ENCODE results near the gene TTC39A.

The TTC39A gene

DNA sequence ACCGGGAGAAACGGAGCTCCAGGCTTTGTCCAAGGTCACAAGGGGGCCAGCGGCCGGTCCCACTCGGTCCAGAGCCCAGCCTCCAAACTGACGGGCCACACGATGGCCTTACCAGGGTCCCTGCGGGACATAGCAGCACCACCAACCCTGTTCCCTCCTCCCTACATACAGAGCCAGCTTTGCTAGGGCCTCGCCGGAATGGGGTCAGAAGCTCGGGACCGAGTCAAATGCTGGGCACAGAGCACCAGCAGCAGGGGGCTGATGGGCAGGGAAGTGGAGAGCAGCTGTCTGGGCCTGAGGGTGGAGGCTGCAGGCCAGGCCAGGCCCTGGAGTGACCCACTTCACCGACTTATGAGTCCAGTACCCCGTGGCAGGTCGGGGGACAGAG is 14.9 kb upstream of the TTC39A start:
- no peak for DNase-seq
- Mint-ChIP-seq H3K9me3 (no peaks in the 10 kb centered on the region), H3K36me3 (no peaks in the 10 kb centered on the region), H3K4me1 (no peaks in the 10 kb centered on the region), H3K27me3 (peaks cover 57% of the 10 kb centered on the region), H3K27ac (no peak overlapping the region), H3K4me3 (no peak overlapping the region)
- CTCF ChIA-PET = interaction anchor here (0.8 kb wide), 1 partner anchor 11 kb away, joined by 4 read pairs; no protein-coding TSS in a partner anchor

DNA sequence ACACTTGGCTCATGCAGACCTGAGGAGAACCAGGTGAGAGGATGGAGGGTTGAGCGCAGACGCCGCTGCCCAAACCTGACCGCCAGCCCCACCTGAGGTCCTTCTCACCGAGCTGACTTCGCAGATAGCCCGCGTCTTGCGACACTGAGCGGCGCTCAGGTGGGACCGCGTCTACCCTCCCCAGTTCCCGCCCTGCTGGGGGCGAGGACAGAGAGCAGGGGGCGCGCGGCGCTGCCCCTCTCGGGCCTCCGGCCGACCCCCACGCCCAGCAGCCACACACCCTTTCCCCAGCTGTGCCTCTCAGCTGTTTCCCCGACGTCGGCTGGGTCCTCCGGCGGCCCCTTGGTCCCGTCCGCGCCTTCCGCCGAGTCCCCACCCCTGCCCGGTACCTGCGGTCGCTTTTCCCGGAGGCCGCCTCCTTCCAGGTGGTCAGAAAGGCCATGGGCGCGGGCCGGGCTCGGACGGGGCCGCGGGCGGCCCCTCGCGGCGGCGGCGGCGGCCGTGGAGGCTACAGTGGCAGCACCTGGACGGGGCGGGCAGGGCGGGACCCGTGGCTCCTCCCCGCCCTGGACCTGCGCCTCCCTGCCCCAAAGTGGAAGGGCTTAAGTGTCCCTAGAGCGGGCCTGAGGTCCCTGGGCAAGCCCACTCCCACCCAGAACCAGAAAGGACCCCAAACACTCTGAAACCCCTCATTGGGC is 14.4 kb upstream of the TTC39A start:
- CTCF ChIA-PET = interaction anchor here (0.8 kb wide), 1 partner anchor 11 kb away, joined by 4 read pairs; no protein-coding TSS in a partner anchor
- Mint-ChIP-seq H3K36me3 (no peaks in the 10 kb centered on the region), H3K27ac (no peak overlapping the region), H3K4me1 (no peaks in the 10 kb centered on the region), H3K27me3 (peaks cover 60% of the 10 kb centered on the region), H3K4me3 (no peak overlapping the region), H3K9me3 (no peaks in the 10 kb centered on the region)
- DNase-seq = no peak

DNA sequence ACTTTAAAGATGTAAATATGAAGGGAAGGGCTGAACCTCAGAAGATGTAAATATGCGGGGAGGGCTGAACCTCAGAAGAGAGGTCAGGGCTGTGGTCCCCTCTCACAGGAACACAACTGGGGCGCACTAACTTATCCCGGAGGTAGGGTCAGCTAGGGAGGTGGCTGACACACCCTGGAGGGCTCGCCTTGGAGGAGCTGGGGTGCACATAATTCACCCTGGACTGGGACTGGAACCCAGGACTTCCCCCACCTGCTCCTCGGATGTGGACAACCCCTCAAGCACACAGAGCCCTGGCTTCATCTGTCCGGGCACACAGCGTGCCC is 13.9 kb upstream of the TTC39A start:
- peaks cover 60% of the 10 kb centered on the region for H3K27me3 Mint-ChIP-seq
- no peak overlapping the region for H3K27ac Mint-ChIP-seq
- H3K4me3 Mint-ChIP-seq = no peak overlapping the region
- H3K4me1 Mint-ChIP-seq = no peaks in the 10 kb centered on the region
- no peaks in the 10 kb centered on the region for H3K9me3 Mint-ChIP-seq
- no peaks in the 10 kb centered on the region for H3K36me3 Mint-ChIP-seq
- CTCF ChIA-PET = no interaction called here
- no peak for DNase-seq

DNA sequence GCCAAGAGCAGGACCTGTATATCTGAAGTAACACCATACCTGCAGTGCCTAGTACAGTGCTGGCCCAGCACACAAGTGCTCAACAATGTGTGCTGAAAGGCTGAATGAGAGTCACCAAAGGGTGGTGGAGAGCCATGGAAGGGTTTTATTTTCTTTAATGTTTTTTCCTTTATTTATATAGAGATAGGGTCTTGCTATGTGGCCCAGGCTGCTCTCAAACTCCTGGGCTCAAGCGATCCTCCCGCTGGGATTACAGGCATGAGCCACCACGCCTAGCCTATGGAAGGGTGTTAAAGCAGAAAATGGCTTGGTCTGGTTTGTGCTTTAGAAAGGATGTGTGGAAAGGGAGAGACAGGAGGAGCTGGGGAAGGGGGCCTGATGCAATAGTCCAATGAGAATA is 13.3 kb upstream of the TTC39A start:
- no peaks in the 10 kb centered on the region for H3K4me1 Mint-ChIP-seq
- peaks cover 64% of the 10 kb centered on the region for H3K27me3 Mint-ChIP-seq
- no peak for DNase-seq
- CTCF ChIA-PET = no interaction called here
- no peak overlapping the region for H3K4me3 Mint-ChIP-seq
- no peak overlapping the region for H3K27ac Mint-ChIP-seq
- no peaks in the 10 kb centered on the region for H3K9me3 Mint-ChIP-seq
- no peaks in the 10 kb centered on the region for H3K36me3 Mint-ChIP-seq

DNA sequence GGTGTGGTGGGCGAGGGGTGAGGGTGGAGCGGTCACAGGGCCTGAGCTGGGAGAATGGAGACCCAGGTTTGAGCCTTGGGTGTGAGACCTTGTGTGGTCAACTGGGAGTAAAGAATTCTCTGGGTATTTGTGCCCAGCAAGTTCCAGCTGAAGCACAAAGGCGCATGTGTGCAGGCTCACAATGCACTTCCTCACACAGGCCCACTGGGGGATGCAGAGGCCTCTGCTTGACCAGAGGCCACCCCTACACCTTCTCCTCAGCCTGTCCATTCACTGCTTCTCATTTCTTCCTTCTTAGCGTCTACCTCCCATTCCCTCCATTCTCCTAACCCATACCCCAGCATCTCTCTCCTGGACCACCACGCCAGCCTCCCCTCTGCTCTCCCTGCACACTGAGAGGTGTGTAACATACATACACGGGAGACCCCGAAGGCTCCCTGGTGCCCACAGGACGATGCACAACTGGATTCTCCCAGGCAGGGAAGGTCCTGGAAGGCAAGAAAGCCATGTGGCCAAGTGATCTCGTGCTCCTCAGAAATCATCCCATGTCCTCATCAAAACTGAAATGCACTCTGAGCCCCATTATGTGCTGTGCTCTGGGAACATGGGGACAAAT is 12.3 kb upstream of the TTC39A start:
- CTCF ChIA-PET = no interaction called here

DNA sequence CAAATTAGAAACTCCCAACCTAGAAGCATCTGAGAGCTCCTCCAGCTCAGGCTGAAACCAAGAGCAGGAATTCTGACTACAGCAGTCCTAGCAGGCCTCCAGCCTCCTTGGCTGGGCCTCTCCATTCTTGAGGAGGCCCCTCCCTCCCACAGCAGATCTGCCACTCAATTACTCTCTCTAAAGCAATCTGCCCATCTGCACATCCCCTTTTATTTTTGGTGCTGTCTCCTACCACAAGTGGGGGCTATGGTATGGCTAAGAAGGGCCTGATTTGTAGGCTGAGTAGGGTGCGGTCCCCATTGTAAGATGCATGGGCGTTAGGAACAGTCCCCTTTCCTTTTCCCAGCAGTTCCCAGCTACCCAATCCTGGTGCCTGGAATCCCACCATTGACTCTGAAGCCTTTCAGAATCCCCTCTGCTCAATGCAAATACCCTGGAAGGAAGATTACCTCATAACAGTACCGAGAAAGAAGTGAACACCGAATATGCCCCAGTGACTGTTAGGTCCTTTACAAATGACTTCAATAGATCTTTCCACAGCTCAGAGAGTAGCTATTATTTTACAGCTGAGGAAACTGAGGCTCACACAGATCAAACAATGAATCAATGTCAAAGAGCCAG is 11.6 kb upstream of the TTC39A start:
- Mint-ChIP-seq H3K27ac (no peak overlapping the region), H3K9me3 (no peaks in the 10 kb centered on the region), H3K27me3 (peaks cover 68% of the 10 kb centered on the region), H3K36me3 (no peaks in the 10 kb centered on the region), H3K4me1 (no peaks in the 10 kb centered on the region), H3K4me3 (no peak overlapping the region)
- DNase-seq = no peak
- CTCF ChIA-PET = interaction anchor here (1.1 kb wide), 1 partner anchor 193 kb away, joined by 3 read pairs; no protein-coding TSS in a partner anchor

More for the DNA sequence above, 12.3 kb upstream of the TTC39A start:
- H3K36me3 Mint-ChIP-seq = no peaks in the 10 kb centered on the region
- no peak overlapping the region for H3K27ac Mint-ChIP-seq
- no peak overlapping the region for H3K4me3 Mint-ChIP-seq
- no peaks in the 10 kb centered on the region for H3K9me3 Mint-ChIP-seq
- DNase-seq = no peak
- H3K27me3 Mint-ChIP-seq = peaks cover 68% of the 10 kb centered on the region
- no peaks in the 10 kb centered on the region for H3K4me1 Mint-ChIP-seq

DNA sequence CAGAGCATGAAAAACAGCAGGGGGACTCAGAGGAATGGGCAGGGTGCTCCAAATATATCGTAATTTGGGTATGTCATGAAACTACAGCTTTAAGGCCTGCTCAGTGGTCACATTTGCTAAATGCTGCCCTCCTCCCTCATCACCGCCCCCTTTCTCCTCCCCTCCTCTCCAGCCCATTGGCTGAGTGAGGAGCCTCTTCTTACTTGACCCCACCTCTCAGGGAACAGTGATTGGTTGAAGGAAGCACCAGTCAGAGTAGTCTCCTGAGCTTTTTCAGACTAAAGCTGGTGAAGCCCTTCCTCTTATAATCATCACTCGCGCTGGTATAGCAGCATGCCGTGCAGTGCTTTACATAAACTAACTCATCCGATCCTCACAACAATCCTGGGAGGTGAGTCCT is 10.0 kb upstream of the TTC39A start:
- CTCF ChIA-PET = no interaction called here

DNA sequence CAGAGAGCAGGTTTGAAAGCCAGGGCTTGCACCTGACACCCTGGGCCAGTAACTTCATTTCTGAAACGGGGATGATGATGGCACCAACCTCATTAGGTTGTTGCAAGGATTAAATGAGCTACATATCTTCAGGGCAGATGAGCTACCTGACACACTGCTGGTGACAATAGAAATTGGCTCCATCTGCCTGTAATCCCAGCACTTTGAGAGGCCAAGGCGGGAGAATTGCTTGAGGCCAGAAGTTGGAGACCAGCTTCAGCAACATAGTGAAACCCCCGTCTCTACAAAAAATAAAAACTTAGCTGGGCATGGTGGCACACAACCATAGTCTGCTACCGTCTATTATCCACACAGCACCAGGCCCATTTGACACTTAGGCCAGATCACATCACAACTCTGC is 6.3 kb upstream of the TTC39A start:
- Mint-ChIP-seq H3K36me3 (no peaks in the 10 kb centered on the region), H3K27ac (no peak overlapping the region), H3K27me3 (peaks cover 28% of the 10 kb centered on the region), H3K4me1 (no peaks in the 10 kb centered on the region), H3K4me3 (no peak overlapping the region), H3K9me3 (no peaks in the 10 kb centered on the region)
- CTCF ChIA-PET = interaction anchor here (1.1 kb wide), 1 partner anchor 20 kb away, joined by 4 read pairs; no protein-coding TSS in a partner anchor
- no peak for DNase-seq

More for the DNA sequence above, 10.0 kb upstream of the TTC39A start:
- no peak for DNase-seq
- no peaks in the 10 kb centered on the region for H3K36me3 Mint-ChIP-seq
- no peaks in the 10 kb centered on the region for H3K4me1 Mint-ChIP-seq
- H3K9me3 Mint-ChIP-seq = no peaks in the 10 kb centered on the region
- H3K27ac Mint-ChIP-seq = peak overlapping the region; percentile 17
- peaks cover 54% of the 10 kb centered on the region for H3K27me3 Mint-ChIP-seq
- no peak overlapping the region for H3K4me3 Mint-ChIP-seq

DNA sequence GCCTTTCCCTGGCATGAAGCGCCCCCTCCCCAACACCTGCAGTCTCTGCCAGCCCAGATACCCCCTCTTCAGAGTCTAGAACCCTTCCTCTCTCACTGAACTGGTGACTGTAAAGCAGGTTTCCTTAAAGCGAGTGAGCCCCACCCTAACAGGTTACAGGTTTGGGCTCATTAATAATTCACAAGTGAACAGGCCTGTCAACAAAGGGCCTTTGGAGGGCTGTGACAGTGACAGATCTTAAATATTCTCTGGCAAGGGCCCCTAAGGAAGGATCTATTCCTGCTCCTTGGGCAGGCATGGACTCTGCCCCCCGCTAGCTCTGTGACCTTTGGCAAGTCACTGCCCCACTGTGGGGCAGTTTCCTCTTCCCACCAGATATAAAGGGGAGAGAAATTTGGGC is 5.6 kb upstream of the TTC39A start:
- Mint-ChIP-seq H3K4me1 (peaks cover 2% of the 10 kb centered on the region), H3K36me3 (no peaks in the 10 kb centered on the region), H3K9me3 (no peaks in the 10 kb centered on the region), H3K4me3 (no peak overlapping the region), H3K27me3 (peaks cover 29% of the 10 kb centered on the region), H3K27ac (no peak overlapping the region)
- CTCF ChIA-PET = interaction anchor here (1.1 kb wide), 1 partner anchor 19 kb away, joined by 4 read pairs; no protein-coding TSS in a partner anchor
- DNase-seq = no peak

DNA sequence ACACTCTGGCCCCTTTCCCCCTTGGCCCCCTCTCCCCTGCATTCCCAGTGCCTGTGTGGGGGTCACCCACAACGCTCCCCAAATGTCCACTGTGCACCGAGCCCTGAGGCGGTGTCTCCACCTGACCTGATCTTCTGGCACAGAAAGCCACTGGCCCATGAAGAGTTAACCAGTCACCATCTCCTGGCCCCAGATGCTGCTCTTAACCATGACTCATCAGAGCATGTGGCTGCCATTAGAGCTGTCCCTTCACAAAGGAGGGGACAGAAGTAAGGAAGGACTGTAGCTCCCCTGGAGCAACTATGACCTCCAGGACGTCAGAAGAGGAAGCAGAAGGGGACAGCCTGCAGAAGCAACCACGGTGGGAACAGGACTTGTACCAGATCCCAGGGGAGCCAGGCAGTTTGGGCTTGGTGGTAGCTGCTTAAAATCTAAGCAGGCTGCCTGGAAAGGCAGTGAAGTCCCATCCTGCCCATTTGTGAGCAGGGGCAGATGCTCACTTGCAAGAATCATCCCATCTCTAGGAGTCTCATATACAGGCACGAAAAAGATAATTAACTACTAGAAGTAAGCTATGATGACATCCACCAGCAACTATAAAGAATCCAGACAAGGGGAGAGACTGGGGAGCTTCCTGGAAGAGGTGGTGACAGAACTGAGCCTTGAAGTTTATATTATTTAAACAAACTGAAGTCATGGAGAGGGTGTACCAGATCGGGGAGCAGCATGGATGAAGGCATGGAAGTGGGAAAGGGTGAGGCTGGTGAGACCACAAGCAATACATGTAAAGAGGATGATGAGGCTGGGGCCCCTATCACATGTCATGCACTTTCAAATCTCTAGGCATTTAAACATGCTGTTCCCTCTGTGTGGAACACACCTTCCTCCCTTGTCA is 1.1 kb upstream of the TTC39A start:
- CTCF ChIA-PET = interaction anchor here (2.0 kb wide), 1 partner anchor 438 kb away, joined by 5 read pairs; no protein-coding TSS in a partner anchor
- H3K9me3 Mint-ChIP-seq = no peaks in the 10 kb centered on the region
- DNase-seq = no peak

DNA sequence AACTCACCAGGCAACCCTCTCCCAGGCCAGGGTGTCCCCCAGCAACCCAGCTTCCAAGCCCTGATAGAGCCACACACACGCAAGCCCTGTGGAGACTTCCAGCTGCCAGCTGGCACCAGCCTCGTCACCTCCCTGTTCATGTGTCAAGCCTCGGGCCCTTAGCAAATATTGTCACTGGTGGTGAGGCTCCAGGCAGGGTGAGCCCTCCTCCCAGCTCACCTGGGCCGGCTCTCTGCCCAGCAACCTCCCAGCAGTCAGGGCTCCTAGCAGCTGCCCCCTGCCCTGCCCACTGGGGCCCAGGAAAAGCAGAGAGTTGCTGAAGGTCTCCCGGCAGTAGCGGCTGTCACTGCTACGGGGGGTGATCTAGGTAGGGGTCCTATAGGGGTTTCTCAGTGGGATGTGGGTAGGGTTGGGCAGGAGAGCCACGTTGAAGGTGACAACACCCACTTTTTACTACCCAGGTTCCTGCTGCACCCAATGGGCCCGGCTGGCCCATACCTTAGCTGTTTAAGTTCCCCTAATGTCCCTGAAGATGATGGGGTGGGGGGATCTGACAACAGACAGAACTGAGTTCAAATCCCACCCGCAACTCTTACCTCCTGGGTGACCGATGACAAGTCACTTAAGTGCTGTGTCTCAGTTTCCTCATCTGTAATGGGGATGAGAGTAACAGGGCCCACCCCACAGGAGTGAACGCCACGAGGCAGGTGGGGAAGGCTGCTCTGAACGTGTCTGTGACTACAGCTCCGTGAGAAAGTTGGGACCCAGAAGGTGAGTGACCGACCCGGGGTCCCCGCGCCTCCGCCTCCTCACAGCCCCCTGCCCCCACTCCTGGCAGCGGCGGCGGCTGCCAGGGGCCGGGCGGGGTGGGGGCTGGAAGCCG is 678 bp downstream of the TTC39A start:
- peaks cover 67% of the 10 kb centered on the region for H3K27me3 Mint-ChIP-seq
- DNase-seq = no peak
- CTCF ChIA-PET = interaction anchor here (0.6 kb wide), 2 partner anchors 452 to 655 kb away, joined by 3 to 4 read pairs; no protein-coding TSS in a partner anchor
- peaks cover 7% of the 10 kb centered on the region for H3K4me1 Mint-ChIP-seq
- no peak overlapping the region for H3K27ac Mint-ChIP-seq
- H3K9me3 Mint-ChIP-seq = no peaks in the 10 kb centered on the region
- no peaks in the 10 kb centered on the region for H3K36me3 Mint-ChIP-seq
- peak overlapping the region; percentile 31 for H3K4me3 Mint-ChIP-seq

More for the DNA sequence above, 1.1 kb upstream of the TTC39A start:
- Mint-ChIP-seq H3K27me3 (peaks cover 52% of the 10 kb centered on the region), H3K4me3 (peak overlapping the region; percentile 58), H3K4me1 (peaks cover 7% of the 10 kb centered on the region), H3K36me3 (no peaks in the 10 kb centered on the region), H3K27ac (no peak overlapping the region)

DNA sequence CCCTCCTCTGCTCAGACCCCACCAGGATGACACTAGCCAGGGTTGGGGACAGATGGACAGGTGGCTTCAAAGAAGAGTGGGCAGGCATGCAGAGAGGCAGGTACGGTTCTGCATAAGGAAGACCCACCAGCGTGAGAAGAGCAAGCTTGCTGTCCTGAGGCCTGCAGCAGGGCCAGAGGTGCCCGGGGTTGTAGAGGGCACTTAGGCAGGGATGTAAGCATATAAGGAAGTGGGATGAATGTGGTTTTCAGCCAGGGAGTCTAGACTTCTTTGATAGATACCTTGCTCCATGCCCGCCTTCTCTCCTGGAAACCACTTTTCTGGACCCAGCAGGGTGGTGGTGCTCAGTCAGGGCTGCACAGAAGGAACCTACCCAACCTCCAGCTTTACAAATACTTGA is 1.4 kb downstream of the TTC39A start:
- H3K4me1 Mint-ChIP-seq = peaks cover 7% of the 10 kb centered on the region

DNA sequence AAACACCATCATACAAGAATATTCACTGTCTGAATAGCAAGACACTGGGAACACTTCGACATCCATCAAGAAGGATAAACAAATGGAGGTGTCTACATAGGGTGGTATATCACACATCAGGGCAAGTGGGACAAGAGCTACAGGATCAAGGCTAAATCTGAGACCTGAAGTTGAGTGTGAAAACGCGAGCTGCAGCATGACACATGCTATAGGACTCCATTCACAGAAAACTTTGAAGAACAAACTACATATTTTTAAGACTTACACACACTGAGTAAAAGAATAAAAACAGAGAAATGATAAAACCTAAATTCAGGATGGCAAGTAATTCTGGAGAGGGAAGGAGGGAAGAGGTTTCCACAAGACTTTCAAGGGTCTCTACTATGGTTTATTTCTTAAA is 2.1 kb downstream of the TTC39A start:
- peaks cover 7% of the 10 kb centered on the region for H3K4me1 Mint-ChIP-seq

More for the DNA sequence above, 1.4 kb downstream of the TTC39A start:
- Mint-ChIP-seq H3K9me3 (no peaks in the 10 kb centered on the region), H3K36me3 (no peaks in the 10 kb centered on the region), H3K4me3 (no peak overlapping the region), H3K27me3 (peaks cover 67% of the 10 kb centered on the region), H3K27ac (no peak overlapping the region)
- no peak for DNase-seq
- CTCF ChIA-PET = interaction anchor here (0.6 kb wide), 1 partner anchor 451 kb away, joined by 3 read pairs; no protein-coding TSS in a partner anchor

More for the DNA sequence above, 2.1 kb downstream of the TTC39A start:
- Mint-ChIP-seq H3K27ac (no peak overlapping the region), H3K4me3 (no peak overlapping the region), H3K9me3 (no peaks in the 10 kb centered on the region), H3K27me3 (peaks cover 66% of the 10 kb centered on the region), H3K36me3 (no peaks in the 10 kb centered on the region)
- CTCF ChIA-PET = no interaction called here
- DNase-seq = no peak

Measured in activated naive CD4-positive, alpha-beta T cell treated with anti-CD3 and anti-CD28 coated beads, Interleukin-2, amount 10 ng/mL, durations not matched to agents 7 days and 5 days (primary cell).